Stomach (tissue), 9 donors: ENCODE results near the gene CTNND1. TPM values are rescaled to one million over a fixed set of nuclear protein-coding genes. Genes with fewer than 3 reads are reported as not detected.
A peak's percentile ranks its signal among the peaks of the same experiment; 100 is the strongest.

Source experiments
- DNase-seq, 2 donors: peaks; one replicate each; pipeline versions ENCODE4 v3.0.0 to v3.0.0-alpha.2; 2013 to 2019
- H3K27ac ChIP-seq, 5 donors: fragments of 200-600 bp in 4 of 5; sonication (generic) in 4 of 5; one replicate each; pipeline ENCODE4 v1.5.1; 2013 to 2019; ENCODE audit warnings: mild to moderate bottlenecking in 1 of 5, moderate library complexity in 1 of 5
- H3K27me3 ChIP-seq, 3 donors: fragments of 200-600 bp; sonication (generic); one replicate each; pipeline ENCODE4 v1.5.1; 2017 to 2019; ENCODE audit warnings: mixed run types in 1 of 3
- H3K36me3 ChIP-seq, 4 donors: fragments of 200-600 bp; sonication (generic); 1 replicate in 3 of 4; 2 replicates in 1 of 4; pipeline ENCODE4 v1.5.1; 2016 to 2019
- H3K4me1 ChIP-seq, 4 donors: fragments of 200-600 bp; sonication (generic); one replicate each; pipeline ENCODE4 v1.5.1; 2016 to 2019
- H3K4me3 ChIP-seq, 4 donors: fragments of 200-600 bp; sonication (generic) in 3 of 4; one replicate each; pipeline ENCODE4 v1.5.1; 2016 to 2019; ENCODE audit warnings: mild to moderate bottlenecking in 1 of 4
- H3K9me3 ChIP-seq, 4 donors: fragments of 200-600 bp; sonication (generic); one replicate each; pipeline ENCODE4 v1.5.1; 2016 to 2019
- EP300 ChIP-seq: sonication (generic); formaldehyde crosslinking; IDR thresholded peaks from one replicate; pipeline ENCODE4 v1.6.1; 2017; ENCODE audit warnings: antibody characterized with exemption
- POLR2A ChIP-seq, 4 donors: fragments of 450-650 bp; IDR thresholded peaks; one replicate each; pipeline ENCODE4 v1.6.1; 2016; ENCODE audit warnings: antibody characterized with exemption in 4 of 4, control low read depth in 2 of 4, mild to moderate bottlenecking in 1 of 4, moderate library complexity in 1 of 4
- POLR2AphosphoS5 ChIP-seq, 3 donors: sonication (generic); formaldehyde crosslinking; IDR thresholded peaks; one replicate each; pipeline ENCODE4 v1.6.1; 2016; ENCODE audit warnings: antibody characterized with exemption in 3 of 3
- WGBS, 5 donors: extraction: QIAGEN DNeasy Blood & Tissue Kit in 3 of 5; methylation state at CpG; one replicate each; pipeline versions ENCODE4 v1.1.5 to v1.1.7; 2013 to 2018; 5-methylcytosine and 5-hydroxymethylcytosine counted together
- intact Hi-C: fragments of 100-400 bp; cut with DNase I; formaldehyde crosslinking; loops from one replicate; pipeline ENCODE4 v1.15.1; 2023; ENCODE audit warnings: low total_unique reads
- polyA plus RNA-seq, 3 donors: library from polyadenylated mRNA; stranded (reverse); fragments of 200-250 nt; gene quantifications; one replicate each; pipeline ENCODE4 v1.2.3, GENCODE V29; 2013
- total RNA-seq, 5 donors: library from RNA; depleted of rRNA; stranded (reverse); fragments of >200 nt; gene quantifications; one replicate each; pipeline versions ENCODE4 v1.1.0 to v1.2.3, GENCODE V29; 2014 to 2016
- TF ChIP-seq, protein P1 (sequence below), 7 experiments: fragments of 450-650 bp in 4 of 7; fragments of 200-600 bp in 3 of 7; sonication (generic) in 3 of 7; IDR thresholded peaks; one replicate each; pipeline ENCODE4 v1.5.1; 2016 to 2019; ENCODE audit warnings: antibody characterized with exemption in 7 of 7, control low read depth in 2 of 7, mild to moderate bottlenecking in 1 of 7
- donor health status: healthy with polysubstance abuse.
- donor health status: Bipolar disorder and iron deficiency.
- donor health status: healthy.

Gene CTNND1
- total and polyA plus RNA-seq, 8 donors, result 45.1 to 447 (median 126) TPM

DNA sequence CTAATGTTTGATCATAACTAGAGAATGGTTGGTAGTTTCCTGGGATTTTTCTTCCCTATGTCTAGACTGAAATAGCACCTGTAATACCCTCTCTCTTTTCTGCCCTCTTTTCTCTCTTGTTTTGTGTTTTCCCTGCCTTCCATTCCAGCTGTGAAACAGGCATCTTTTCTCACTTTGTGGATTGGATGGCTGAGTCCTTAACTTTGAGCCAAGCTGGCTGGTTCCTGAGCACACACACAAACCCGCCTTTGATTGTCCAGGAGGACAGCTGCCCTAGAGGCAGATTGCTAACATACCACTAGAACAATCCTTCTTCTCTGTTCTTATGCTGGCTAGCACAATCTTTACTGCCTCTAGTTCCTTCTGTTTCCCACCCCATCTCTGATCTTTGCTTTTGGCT is 17.7 kb downstream of the CTNND1 start:
- H3K4me1 ChIP-seq, result peaks cover 72 to 100% (median 97%) of the 10 kb centered on the region in 4 donors
- peak overlapping the region in 1 of 4 donors; percentile 18 for H3K4me3 ChIP-seq
- WGBS, 5 donors, result 15 to 22% (median 18%) methylated on average over 1 of the region's 1 CpG
- no peak for TF ChIP-seq EP300
- TF ChIP-seq POLR2AphosphoS5 (IDR thresholded peaks at IDR 0.05), result peak in 2 of 3 donors; percentile 26 to 63
- peak overlapping the region; percentile 70 to 91 (median 89) for H3K27ac ChIP-seq
- H3K27me3 ChIP-seq, result no peaks in the 10 kb centered on the region
- DNase-seq, result peak; percentile 56 to 73
- no peaks in the 10 kb centered on the region for H3K9me3 ChIP-seq
- intact Hi-C loops, result no loop called here
- no peaks in the 10 kb centered on the region for H3K36me3 ChIP-seq

DNA sequence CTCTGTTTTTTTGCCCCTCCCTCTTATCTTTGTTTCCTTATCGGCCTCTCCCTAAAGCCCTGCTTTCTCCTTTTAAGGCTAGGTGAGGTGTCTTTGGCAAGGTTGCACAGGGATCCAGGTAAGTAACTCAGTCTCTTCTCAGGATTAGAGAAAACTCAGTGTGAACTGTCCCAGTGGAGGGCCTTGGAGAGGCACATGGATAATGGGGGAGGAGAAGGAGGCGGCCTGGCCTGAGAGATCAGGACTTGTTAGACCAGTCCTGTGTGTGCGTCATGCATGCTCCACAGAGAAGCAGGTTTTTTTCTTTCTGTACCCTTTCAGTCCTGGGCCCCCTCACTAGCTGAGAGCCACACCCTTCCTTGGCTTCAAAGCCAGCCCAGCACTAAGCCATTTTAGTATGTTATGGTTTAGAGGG is 19.9 kb downstream of the CTNND1 start:
- Histone ChIP-seq H3K27ac (peak overlapping the region; percentile 79 to 91 (median 89)), H3K4me3 (no peak overlapping the region), H3K4me1 (peaks cover 64 to 100% (median 94%) of the 10 kb centered on the region in 4 donors), H3K27me3 (no peaks in the 10 kb centered on the region), H3K9me3 (no peaks in the 10 kb centered on the region), H3K36me3 (no peaks in the 10 kb centered on the region)
- TF ChIP-seq POLR2AphosphoS5 (IDR thresholded peaks at IDR 0.05) (peak in 2 of 3 donors; percentile 72 to 79), EP300 (no peak), POLR2A (IDR thresholded peaks at IDR 0.05) (no peak)
- TF ChIP-seq, protein P1, sequence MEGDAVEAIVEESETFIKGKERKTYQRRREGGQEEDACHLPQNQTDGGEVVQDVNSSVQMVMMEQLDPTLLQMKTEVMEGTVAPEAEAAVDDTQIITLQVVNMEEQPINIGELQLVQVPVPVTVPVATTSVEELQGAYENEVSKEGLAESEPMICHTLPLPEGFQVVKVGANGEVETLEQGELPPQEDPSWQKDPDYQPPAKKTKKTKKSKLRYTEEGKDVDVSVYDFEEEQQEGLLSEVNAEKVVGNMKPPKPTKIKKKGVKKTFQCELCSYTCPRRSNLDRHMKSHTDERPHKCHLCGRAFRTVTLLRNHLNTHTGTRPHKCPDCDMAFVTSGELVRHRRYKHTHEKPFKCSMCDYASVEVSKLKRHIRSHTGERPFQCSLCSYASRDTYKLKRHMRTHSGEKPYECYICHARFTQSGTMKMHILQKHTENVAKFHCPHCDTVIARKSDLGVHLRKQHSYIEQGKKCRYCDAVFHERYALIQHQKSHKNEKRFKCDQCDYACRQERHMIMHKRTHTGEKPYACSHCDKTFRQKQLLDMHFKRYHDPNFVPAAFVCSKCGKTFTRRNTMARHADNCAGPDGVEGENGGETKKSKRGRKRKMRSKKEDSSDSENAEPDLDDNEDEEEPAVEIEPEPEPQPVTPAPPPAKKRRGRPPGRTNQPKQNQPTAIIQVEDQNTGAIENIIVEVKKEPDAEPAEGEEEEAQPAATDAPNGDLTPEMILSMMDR (IDR thresholded peaks at IDR 0.05), result no peak
- 20 to 51% (median 31%) methylated on average over 3 of the region's 3 CpGs for WGBS, 5 donors
- DNase-seq, result peak; percentile 88 to 94
- intact Hi-C loops, result no loop called here

DNA sequence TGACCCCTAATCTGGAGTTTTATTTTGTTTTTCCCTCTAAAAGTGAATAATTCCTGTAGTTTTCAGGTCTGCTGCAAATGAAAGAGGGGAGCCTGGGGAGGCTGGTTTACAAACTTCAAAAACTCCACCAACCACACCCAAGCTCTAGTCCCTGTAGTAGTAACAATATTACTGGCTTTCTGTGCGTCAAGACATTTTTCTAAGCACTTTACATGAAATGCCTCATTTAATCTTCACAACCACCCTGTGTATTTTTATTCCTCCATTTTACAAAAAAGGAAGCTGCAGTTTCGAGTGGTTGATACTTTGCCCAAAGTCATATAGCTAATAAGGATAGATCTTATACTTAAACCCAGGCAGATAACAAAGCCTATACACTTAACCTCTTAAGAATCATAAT is 23.5 kb downstream of the CTNND1 start:
- Histone ChIP-seq H3K36me3 (no peaks in the 10 kb centered on the region), H3K4me3 (no peak overlapping the region), H3K27ac (peak overlapping the region in 3 of 5 donors; percentile 88 to 91 (median 89)), H3K4me1 (peaks cover 56 to 100% (median 92%) of the 10 kb centered on the region in 4 donors), H3K27me3 (no peaks in the 10 kb centered on the region), H3K9me3 (no peaks in the 10 kb centered on the region)
- TF ChIP-seq, protein P1 (IDR thresholded peaks at IDR 0.05), result no peak
- TF ChIP-seq POLR2AphosphoS5 (IDR thresholded peaks at IDR 0.05) (no peak), POLR2A (IDR thresholded peaks at IDR 0.05) (no peak), EP300 (no peak)
- WGBS, 5 donors, result 68 to 76% (median 73%) methylated on average over 2 of the region's 2 CpGs
- intact Hi-C loops, result no loop called here
- DNase-seq, result no peak

DNA sequence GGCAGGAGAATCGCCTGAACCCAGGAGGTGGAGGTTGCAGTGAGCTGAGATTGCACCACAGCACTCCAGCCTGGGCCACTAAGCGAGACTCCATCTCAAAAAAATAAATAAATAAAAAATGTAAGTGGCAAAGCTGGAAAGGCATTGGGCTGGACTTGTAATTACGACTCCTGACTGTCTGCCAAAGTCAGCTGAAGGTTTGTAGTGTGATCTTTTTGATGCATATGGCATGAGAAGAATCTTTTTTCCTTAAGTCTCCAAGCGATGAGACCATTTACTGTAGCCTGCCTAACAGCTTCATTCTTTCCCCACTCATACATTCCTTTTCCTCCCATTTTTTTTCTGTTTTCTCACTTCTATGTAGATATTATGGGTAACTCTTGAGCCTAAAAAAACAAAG is 24.8 kb downstream of the CTNND1 start:
- WGBS, 5 donors, result 61 to 76% (median 66%) methylated on average over 4 of the region's 4 CpGs

More for the DNA sequence above, 24.8 kb downstream of the CTNND1 start:
- Histone ChIP-seq H3K36me3 (peaks cover 0 to 4% (median 3%) of the 10 kb centered on the region in 4 donors), H3K4me3 (no peak overlapping the region), H3K27ac (peak overlapping the region in 4 of 5 donors; percentile 25 to 91 (median 54)), H3K9me3 (no peaks in the 10 kb centered on the region), H3K4me1 (peaks cover 50 to 100% (median 89%) of the 10 kb centered on the region in 4 donors), H3K27me3 (no peaks in the 10 kb centered on the region)
- TF ChIP-seq POLR2AphosphoS5 (IDR thresholded peaks at IDR 0.05) (no peak), POLR2A (IDR thresholded peaks at IDR 0.05) (no peak), EP300 (no peak)
- TF ChIP-seq, protein P1 (IDR thresholded peaks at IDR 0.05), result no peak
- intact Hi-C loops, result no loop called here
- DNase-seq, result no peak
